H1 (cell line): Measurements from ENCODE around the gene KLHL7. TPM values are rescaled to one million over a fixed set of nuclear protein-coding genes. Genes with fewer than 3 reads are reported as not detected.
A peak's percentile ranks its signal among the peaks of the same experiment; 100 is the strongest.

Source experiments
- CTCF ChIA-PET: fragments of 300-600 bp; sonication (Branson Sonifier 250); formaldehyde crosslinking; loops from one replicate; lab custom pipeline; 2021; ENCODE audit not compliant: partially characterized antibody; lab: Charles Lee
- POLR2A ChIA-PET: fragments of 300-600 bp; sonication (Branson Sonifier 250); formaldehyde crosslinking; loops from one replicate; lab custom pipeline; 2021; ENCODE audit warnings: inconsistent platforms; ENCODE audit not compliant: partially characterized antibody; lab: Charles Lee
- DNase-seq, 2 experiments: peaks; one replicate each; pipeline versions ENCODE4 v3.0.0 to v3.0.0-alpha.2; 2010 to 2022; ENCODE audit warnings: low spot score in 2 of 2, low read depth in 1 of 2, mixed read lengths in 1 of 2
- FAIRE-seq: peaks from 2 replicates; lab custom pipeline; 2011; peaks lifted over from hg19 to GRCh38; lab: Jason Lieb, UNC
- H2AFZ ChIP-seq: 2 replicates; pipeline ENCODE4 v1.8.1; 2012; ENCODE audit warnings: low read length, inconsistent platforms
- H2AK5ac ChIP-seq: 2 replicates; pipeline ENCODE4 v1.6.1; 2013; ENCODE audit warnings: low read depth, low read length
- H2BK120ac ChIP-seq: replicated peaks from 2 replicates; pipeline ENCODE3; 2013; ENCODE audit warnings: low read depth, low read length, inconsistent platforms
- H2BK12ac ChIP-seq: 2 replicates; pipeline ENCODE4 v1.6.1; 2013; ENCODE audit warnings: low read depth, low read length
- H2BK15ac ChIP-seq: 2 replicates; pipeline ENCODE4 v1.6.1; 2013; ENCODE audit warnings: low read length
- H2BK20ac ChIP-seq: 2 replicates; pipeline ENCODE4 v1.6.1; 2013; ENCODE audit warnings: low read length
- H2BK5ac ChIP-seq: 2 replicates; pipeline ENCODE4 v1.6.1; 2013; ENCODE audit warnings: low read depth, low read length
- H3K14ac ChIP-seq: 2 replicates; pipeline ENCODE4 v1.6.1; 2013; ENCODE audit warnings: inconsistent platforms; ENCODE audit not compliant: insufficient read length
- H3K18ac ChIP-seq: 2 replicates; pipeline ENCODE4 v1.6.1; 2013; ENCODE audit warnings: low read length; ENCODE audit errors: extremely low read depth
- H3K23ac ChIP-seq: 2 replicates; pipeline ENCODE4 v1.6.1; 2013; ENCODE audit warnings: inconsistent platforms; ENCODE audit not compliant: insufficient read length
- H3K23me2 ChIP-seq: 2 replicates; pipeline ENCODE4 v1.6.1; 2013; ENCODE audit warnings: low read depth, low read length
- H3K27ac ChIP-seq: 2 replicates; pipeline ENCODE4 v1.6.1; 2011; ENCODE audit warnings: low read depth, low read length, inconsistent platforms
- H3K27me3 ChIP-seq, 4 experiments: replicated peaks in 1 of 4; 1 replicate in 1 of 4; 2 replicates in 3 of 4; pipeline versions ENCODE4 v1.6.1 to v1.8.1; 2011 to 2013; ENCODE audit warnings: low read length in 3 of 4, mild to moderate bottlenecking in 3 of 4, inconsistent platforms in 2 of 4, mixed read lengths in 2 of 4, moderate library complexity in 1 of 4; ENCODE audit not compliant: control insufficient read depth in 3 of 4, insufficient read depth in 3 of 4; ENCODE audit errors: extremely low read depth in 1 of 4
- H3K36me3 ChIP-seq, 4 experiments: 2 replicates each; pipeline versions ENCODE4 v1.6.1 to v1.8.1; 2011 to 2013; ENCODE audit warnings: mild to moderate bottlenecking in 4 of 4, low read length in 3 of 4, moderate library complexity in 2 of 4, control low read depth in 1 of 4, inconsistent platforms in 1 of 4; ENCODE audit not compliant: insufficient read depth in 4 of 4, control insufficient read depth in 2 of 4
- H3K4ac ChIP-seq: replicated peaks from 2 replicates; pipeline ENCODE3; 2013; ENCODE audit warnings: low read length, low read depth, mixed read lengths, inconsistent platforms; ENCODE audit not compliant: insufficient read length
- H3K4me1 ChIP-seq, 4 experiments: replicated peaks in 1 of 4; 1 replicate in 1 of 4; 2 replicates in 3 of 4; pipeline versions ENCODE4 v1.6.1 to v1.8.1; 2011 to 2013; ENCODE audit warnings: low read length in 3 of 4, inconsistent platforms in 2 of 4, mixed read lengths in 1 of 4; ENCODE audit not compliant: insufficient read depth in 4 of 4, control insufficient read depth in 3 of 4
- H3K4me2 ChIP-seq, 2 experiments: 2 replicates each; pipeline versions ENCODE4 v1.6.1 to v1.8.1; 2011 to 2013; ENCODE audit warnings: low read depth in 2 of 2, low read length in 2 of 2, control low read depth in 1 of 2, inconsistent platforms in 1 of 2, mild to moderate bottlenecking in 1 of 2; ENCODE audit not compliant: insufficient read depth in 1 of 2
- H3K4me3 ChIP-seq, 4 experiments: fragments of 200-600, 300-600 bp in 1 of 4; sonication (generic), shearing (Covaris generic), sonication (Bioruptor Twin) in 1 of 4; 2 replicates each; pipeline versions ENCODE4 v1.5.1 to v1.8.1; 2011 to 2016; ENCODE audit warnings: low read length in 4 of 4, low read depth in 3 of 4, control low read depth in 2 of 4, inconsistent platforms in 2 of 4, mild to moderate bottlenecking in 2 of 4, mixed read lengths in 1 of 4, moderate library complexity in 1 of 4; ENCODE audit not compliant: insufficient read depth in 2 of 4; ENCODE audit errors: extremely low read depth in 1 of 4
- H3K56ac ChIP-seq: replicated peaks from 2 replicates; pipeline ENCODE3; 2013; ENCODE audit warnings: low read depth, mild to moderate bottlenecking, mixed read lengths, low read length, inconsistent platforms; ENCODE audit not compliant: insufficient read length
- H3K79me1 ChIP-seq: 2 replicates; pipeline ENCODE4 v1.6.1; 2013; ENCODE audit warnings: low read depth, low read length, control low read depth
- H3K79me2 ChIP-seq, 2 experiments: 2 replicates each; pipeline versions ENCODE4 v1.6.1 to v1.8.1; 2012 to 2013; ENCODE audit warnings: low read length in 2 of 2, mild to moderate bottlenecking in 2 of 2, inconsistent platforms in 1 of 2; ENCODE audit not compliant: insufficient read depth in 2 of 2, control insufficient read depth in 1 of 2
- H3K9ac ChIP-seq, 4 experiments: replicated peaks in 1 of 4; 1 replicate in 1 of 4; 2 replicates in 3 of 4; pipeline versions ENCODE4 v1.6.1 to v1.8.1; 2011 to 2013; ENCODE audit warnings: low read depth in 3 of 4, low read length in 3 of 4, control low read depth in 2 of 4, mild to moderate bottlenecking in 2 of 4, moderate library complexity in 2 of 4, inconsistent platforms in 1 of 4; ENCODE audit errors: extremely low read depth in 1 of 4
- H3K9me3 ChIP-seq, 2 experiments: 2 replicates each; pipeline versions ENCODE4 v1.6.1 to v1.8.1; 2012 to 2013; ENCODE audit warnings: mild to moderate bottlenecking in 2 of 2, moderate library complexity in 2 of 2, control low read depth in 1 of 2, inconsistent platforms in 1 of 2, low read depth in 1 of 2, low read length in 1 of 2, mixed read lengths in 1 of 2; ENCODE audit not compliant: insufficient read depth in 2 of 2
- H4K20me1 ChIP-seq, 2 experiments: replicated peaks in 1 of 2; 2 replicates each; pipeline versions ENCODE3 to v1.8.1; 2011 to 2013; ENCODE audit warnings: inconsistent platforms in 2 of 2, low read length in 2 of 2, mild to moderate bottlenecking in 1 of 2; ENCODE audit not compliant: insufficient read depth in 2 of 2, control insufficient read depth in 1 of 2
- H4K5ac ChIP-seq: 2 replicates; pipeline ENCODE4 v1.6.1; 2013; ENCODE audit warnings: low read length, low read depth, mixed read lengths, inconsistent platforms; ENCODE audit not compliant: insufficient read length
- H4K8ac ChIP-seq: 2 replicates; pipeline ENCODE4 v1.8.0; 2013; ENCODE audit warnings: mild to moderate bottlenecking, moderate library complexity, low read length, inconsistent platforms; ENCODE audit not compliant: insufficient read depth; ENCODE audit errors: extremely low read depth
- H4K91ac ChIP-seq: replicated peaks from 2 replicates; pipeline ENCODE3; 2013; ENCODE audit warnings: low read length, mixed read lengths, inconsistent platforms; ENCODE audit not compliant: insufficient read length
- CBX5 ChIP-seq: fragments of 300-800, 300-1000 bp; sonication (generic); IDR thresholded peaks from 2 replicates; pipeline ENCODE4 v1.7.1; 2016; ENCODE audit warnings: antibody characterized with exemption, low read length, low read depth
- EP300 ChIP-seq, 2 experiments: IDR thresholded peaks; 1 replicate in 1 of 2; 2 replicates in 1 of 2; pipeline ENCODE4 v1.6.1; 2011 to 2012; ENCODE audit warnings: low read depth in 2 of 2, low read length in 2 of 2, mild to moderate bottlenecking in 2 of 2, borderline replicate concordance in 1 of 2, inconsistent platforms in 1 of 2, moderate library complexity in 1 of 2
- GTF2F1 ChIP-seq: IDR thresholded peaks from 2 replicates; pipeline ENCODE4 v1.6.1; 2012; ENCODE audit warnings: low read depth, low read length, improper control_type of control experiment, borderline replicate concordance
- JUND ChIP-seq: IDR thresholded peaks from 2 replicates; pipeline ENCODE4 v1.6.1; 2011; ENCODE audit warnings: mild to moderate bottlenecking, improper control_type of control experiment, low read length
- KDM5A ChIP-seq: fragments of 200-600 bp; IDR thresholded peaks from 2 replicates; pipeline ENCODE4 v1.7.1; 2012; ENCODE audit warnings: mild to moderate bottlenecking, low read length, inconsistent platforms, mixed read lengths
- NANOG ChIP-seq: IDR thresholded peaks from 2 replicates; pipeline ENCODE4 v1.6.1; 2011; ENCODE audit warnings: low read length, low read depth, mild to moderate bottlenecking, inconsistent platforms; ENCODE audit not compliant: insufficient read depth, poor library complexity, severe bottlenecking
- PHF8 ChIP-seq: fragments of 200-600 bp; sonication (generic); conservative IDR thresholded peaks from 2 replicates; pipeline ENCODE4 v1.7.1; 2012; ENCODE audit warnings: low read depth, mild to moderate bottlenecking, inconsistent platforms, low read length, moderate library complexity
- SP4 ChIP-seq: IDR thresholded peaks from 2 replicates; pipeline ENCODE4 v1.6.1; 2012; ENCODE audit warnings: low read length, inconsistent platforms
- TEAD4 ChIP-seq: IDR thresholded peaks from 2 replicates; pipeline ENCODE4 v1.6.1; 2012; ENCODE audit warnings: low read depth, low read length, inconsistent platforms, mixed read lengths
- WGBS, 2 experiments: shearing (Covaris generic) in 1 of 2; methylation state at CpG; one replicate each; pipeline versions ENCODE4 v1.1.6 to v1.1.7; 2013 to 2015; ENCODE audit warnings: low lambda C conversion rate in 2 of 2, mixed read lengths in 2 of 2, inconsistent platforms in 1 of 2, low coverage in 1 of 2, missing lambda C conversion rate in 1 of 2; ENCODE audit not compliant: insufficient replicate concordance in 2 of 2, insufficient coverage in 1 of 2, insufficient read length in 1 of 2; ENCODE audit errors: extremely low coverage in 1 of 2, missing lambda C conversion rate in 1 of 2; 5-methylcytosine and 5-hydroxymethylcytosine counted together
- polyA plus RNA-seq, 7 experiments: library from polyadenylated mRNA; depleted of rRNA in 3 of 7; stranded (reverse) in 5 of 7; unstranded in 2 of 7; fragments of >200 nt in 5 of 7; fragments of 200-250 nt in 2 of 7; gene quantifications; 1 replicate in 5 of 7; 2 replicates in 1 of 7; 4 replicates in 1 of 7; pipeline versions ENCODE4 v1.2.1 to v1.2.3, GENCODE V29; 2011 to 2013; ENCODE audit warnings: missing spikeins in 2 of 7, mixed read lengths in 2 of 7
- total RNA-seq: library from RNA; stranded (reverse); fragmentation: NEBNext Ultra II Directional; extraction: Animal tissue kit (Norgen Biotek cat#: 25700); gene quantifications from 2 replicates; pipeline ENCODE4 v1.2.1, GENCODE V29; 2021
- TF ChIP-seq, protein P1 (sequence below), 3 experiments: IDR thresholded peaks; 1 replicate in 2 of 3; 2 replicates in 1 of 3; pipeline versions ENCODE4 v1.5.1 to v1.6.1; 2011; ENCODE audit warnings: low read length in 3 of 3, mild to moderate bottlenecking in 3 of 3, inconsistent platforms in 2 of 3, low read depth in 1 of 3, moderate library complexity in 1 of 3; ENCODE audit not compliant: insufficient read depth in 1 of 3; ENCODE audit errors: control extremely low read depth in 1 of 3

KLHL7 gene
- total and polyA plus RNA-seq, 2 of the 8 experiments (the other 6 are each of a cell fraction or from before 2014, with no cell fraction given), result 65.3 to 115 TPM

DNA sequence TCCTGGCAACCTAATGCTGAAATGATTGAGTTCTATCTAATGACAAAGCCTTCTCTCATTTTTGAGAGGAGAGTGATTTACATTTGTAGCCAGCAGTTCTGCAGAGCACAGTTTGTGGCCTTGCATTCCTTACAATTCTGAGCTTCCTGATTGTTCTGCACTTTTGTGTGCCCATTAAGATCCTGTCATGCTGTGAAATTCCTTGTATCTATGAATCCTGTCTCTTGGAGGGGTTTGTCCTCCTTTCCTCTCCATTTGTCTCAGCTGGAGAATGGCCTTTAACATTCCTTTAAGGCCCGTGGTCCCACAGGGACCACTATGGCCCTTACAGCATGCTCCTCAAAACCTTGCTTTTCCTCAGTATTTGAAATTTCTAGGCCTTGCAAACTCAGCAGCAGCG lies 10.4 kb downstream of the KLHL7 start:
- Histone ChIP-seq H2BK15ac (no peak overlapping the region), H4K20me1 (no peaks in the 10 kb centered on the region), H2AK5ac (peak overlapping the region; percentile 41; the same call in 1 of the 2 replicates), H3K56ac (peak overlapping the region; percentile 63), H3K18ac (peak overlapping the region; percentile 91), H3K27me3 (no peaks in the 10 kb centered on the region), H3K4me2 (peak overlapping the region; percentile 48 to 53), H3K27ac (peak overlapping the region; percentile 78; the same call in 1 of the 2 replicates), H3K36me3 (peaks cover 0 to 10% (median under 1%) of the 10 kb centered on the region in 4 experiments; a peak in 2 of 8 replicates), H3K23ac (no peak overlapping the region), H3K4ac (peak overlapping the region; percentile 16), H3K4me1 (peaks cover 16 to 43% (median 23%) of the 10 kb centered on the region in 4 experiments), H2BK20ac (peak overlapping the region; percentile 56), H4K5ac (peak overlapping the region; percentile 94), H3K4me3 (peak overlapping the region in 1 of 4 experiments; percentile 29; a peak in 1 of 8 replicates), H4K91ac (peak overlapping the region; percentile 99), H2AFZ (no peak overlapping the region), H2BK12ac (peak overlapping the region; percentile 81), H3K9me3 (no peaks in the 10 kb centered on the region), H2BK120ac (peak overlapping the region; percentile 97), H3K23me2 (no peaks in the 10 kb centered on the region), H3K9ac (no peak overlapping the region), H2BK5ac (peak overlapping the region; percentile 86; the same call in 1 of the 2 replicates), H3K79me2 (peaks cover 8 to 82% of the 10 kb centered on the region in 2 experiments), H4K8ac (no peak overlapping the region), H3K79me1 (peaks cover 4% of the 10 kb centered on the region), H3K14ac (no peak overlapping the region)
- WGBS, 2 experiments, result 8% methylated on average over 2 of the region's 2 CpGs; no CpG with 5 or more reads in 1 of the 2 experiments
- ChIA-PET CTCF (interaction anchor here (0.6 to 2.3 kb wide), 6 partner anchors 9 to 161 kb away, joined by 3 to 7 read pairs (median 4); no protein-coding TSS in a partner anchor), POLR2A (interaction anchor here (0.7 to 5.6 kb wide), 12 partner anchors 8 to 357 kb away, joined by 3 to 96 read pairs (median 4); partner anchors contain the start of gene KLHL7)
- peak; percentile 100 for FAIRE-seq
- DNase-seq, result peak in 1 of 2 experiments; percentile 67
- TF ChIP-seq EP300 (IDR thresholded peaks at IDR 0.05; ENCODE audit: borderline replicate concordance in 1 of 2, low read depth in 2 of 2, low read length in 2 of 2) (peak in 1 of 2 experiments; percentile 51; a peak in 1 of 3 replicates), SP4 (no peak), CBX5 (no peak), NANOG (peak; percentile 97), PHF8 (no peak), TEAD4 (peak; percentile 95), KDM5A (no peak), JUND (no peak), GTF2F1 (no peak)
- TF ChIP-seq, protein P1, sequence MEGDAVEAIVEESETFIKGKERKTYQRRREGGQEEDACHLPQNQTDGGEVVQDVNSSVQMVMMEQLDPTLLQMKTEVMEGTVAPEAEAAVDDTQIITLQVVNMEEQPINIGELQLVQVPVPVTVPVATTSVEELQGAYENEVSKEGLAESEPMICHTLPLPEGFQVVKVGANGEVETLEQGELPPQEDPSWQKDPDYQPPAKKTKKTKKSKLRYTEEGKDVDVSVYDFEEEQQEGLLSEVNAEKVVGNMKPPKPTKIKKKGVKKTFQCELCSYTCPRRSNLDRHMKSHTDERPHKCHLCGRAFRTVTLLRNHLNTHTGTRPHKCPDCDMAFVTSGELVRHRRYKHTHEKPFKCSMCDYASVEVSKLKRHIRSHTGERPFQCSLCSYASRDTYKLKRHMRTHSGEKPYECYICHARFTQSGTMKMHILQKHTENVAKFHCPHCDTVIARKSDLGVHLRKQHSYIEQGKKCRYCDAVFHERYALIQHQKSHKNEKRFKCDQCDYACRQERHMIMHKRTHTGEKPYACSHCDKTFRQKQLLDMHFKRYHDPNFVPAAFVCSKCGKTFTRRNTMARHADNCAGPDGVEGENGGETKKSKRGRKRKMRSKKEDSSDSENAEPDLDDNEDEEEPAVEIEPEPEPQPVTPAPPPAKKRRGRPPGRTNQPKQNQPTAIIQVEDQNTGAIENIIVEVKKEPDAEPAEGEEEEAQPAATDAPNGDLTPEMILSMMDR (IDR thresholded peaks at IDR 0.05; ENCODE audit: control extremely low read depth in 1 of 3, insufficient read depth in 1 of 3, low read depth in 1 of 3, low read length in 3 of 3), result no peak
